Measurements from ENCODE around the gene TMEM132D.
"Not testable (repeated sequence)": the region's sequence is repeated elsewhere in the genome, so short reads cannot be mapped to it uniquely, and the experiment has no call there.

TMEM132D gene

DNA sequence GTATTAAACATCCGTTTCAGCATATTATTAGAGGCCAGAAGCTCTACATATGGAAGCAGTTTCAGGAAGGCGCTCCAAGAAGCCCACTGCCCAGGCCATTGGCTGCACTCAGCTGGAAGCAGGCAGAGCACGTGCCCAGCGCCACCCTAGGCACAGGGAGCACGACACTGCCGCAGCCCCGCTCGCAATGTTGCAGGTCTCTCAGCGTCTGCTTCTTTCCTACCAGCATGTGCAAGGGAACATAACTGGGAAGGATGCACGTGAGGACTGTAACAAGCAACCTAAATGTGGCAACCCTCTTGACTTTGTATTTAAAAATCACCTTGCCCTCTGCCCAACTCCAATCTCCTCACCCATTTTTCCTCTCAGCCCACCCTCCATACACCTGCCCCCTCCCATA lies 3.5 kb downstream of the TMEM132D start:
- Mint-ChIP-seq H3K4me1 (ENCODE audit: low read depth in 2 of 2) (no peaks in the 10 kb centered on the region), H3K9me3 (no peaks in the 10 kb centered on the region), H3K36me3 (ENCODE audit: insufficient read depth) (no peaks in the 10 kb centered on the region), H3K4me3 (no peak overlapping the region), H3K27ac (no peak overlapping the region), H3K27me3 (peaks cover 21 to 30% of the 10 kb centered on the region in 2 donors)
- ATAC-seq (replicated peaks): no peak
- no peak for DNase-seq

DNA sequence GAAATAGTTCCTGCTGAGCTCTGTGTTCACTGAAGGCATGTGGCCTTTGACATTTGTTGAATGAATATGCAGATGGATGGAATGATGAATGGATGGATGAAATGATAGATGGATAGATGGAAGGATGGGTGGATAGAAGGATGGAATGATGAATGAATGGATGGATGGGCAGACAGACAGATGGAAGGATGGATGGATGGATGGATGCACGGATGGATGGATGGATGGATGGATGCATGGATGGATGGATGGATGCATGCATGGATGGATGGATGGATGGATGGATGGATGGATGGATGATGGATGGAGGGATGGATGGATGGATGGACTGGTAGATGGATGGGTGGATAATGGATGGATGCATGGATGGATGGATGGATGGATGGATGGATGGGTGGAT lies 4.8 kb downstream of the TMEM132D start:
- H3K27me3 Mint-ChIP-seq: peaks cover 12 to 19% of the 10 kb centered on the region in 2 donors
- not testable (repeated sequence) for H3K27ac Mint-ChIP-seq; H3K9me3 Mint-ChIP-seq; H3K4me1 Mint-ChIP-seq (ENCODE audit: low read depth in 2 of 2); ATAC-seq (replicated peaks); DNase-seq; H3K36me3 Mint-ChIP-seq (ENCODE audit: insufficient read depth); H3K4me3 Mint-ChIP-seq

DNA sequence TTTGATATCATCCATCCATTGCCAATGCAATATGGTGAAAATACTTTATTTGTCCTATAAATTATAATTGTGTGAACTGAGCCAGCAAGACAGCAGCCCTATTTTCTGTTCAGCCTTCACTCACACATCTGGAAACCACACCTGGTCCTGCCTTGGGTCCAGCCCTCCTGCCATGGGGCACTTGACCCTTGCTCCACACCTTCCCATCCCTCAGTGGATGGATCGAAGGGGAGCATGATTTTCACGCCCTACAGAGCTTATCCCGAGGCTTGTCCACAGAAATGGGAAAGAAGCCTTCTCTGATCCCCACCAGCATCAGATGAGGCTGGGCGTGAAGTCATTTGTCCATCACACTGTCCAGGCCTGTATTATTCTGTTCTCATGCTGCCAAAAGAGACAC lies 10.1 kb downstream of the TMEM132D start:
- Mint-ChIP-seq H3K9me3 (peaks cover 0 to 7% of the 10 kb centered on the region in 2 donors), H3K27me3 (no peaks in the 10 kb centered on the region), H3K4me3 (no peak overlapping the region), H3K4me1 (ENCODE audit: low read depth in 2 of 2) (no peaks in the 10 kb centered on the region), H3K27ac (no peak overlapping the region), H3K36me3 (ENCODE audit: insufficient read depth) (no peaks in the 10 kb centered on the region)
- DNase-seq (no peak), ATAC-seq (replicated peaks) (no peak)

DNA sequence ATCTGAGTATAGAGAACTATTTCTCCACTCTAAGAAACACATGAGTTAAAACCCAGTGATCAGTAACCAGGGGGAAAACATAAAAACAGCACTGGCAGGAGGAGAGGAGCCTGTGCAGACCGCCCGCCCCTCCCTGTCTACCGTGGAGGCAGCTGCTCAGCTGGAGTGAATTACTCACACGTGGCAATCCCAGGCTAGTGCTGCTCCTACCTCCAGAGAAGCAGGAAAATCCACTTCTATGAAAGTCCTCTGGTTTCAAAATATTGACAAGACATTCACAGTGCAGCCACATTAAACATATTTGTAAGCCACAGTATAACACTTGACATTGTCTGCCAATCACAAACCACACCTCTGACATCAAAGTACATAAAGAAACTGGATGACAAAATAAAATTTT lies 16.7 kb downstream of the TMEM132D start:
- H3K27me3 Mint-ChIP-seq: no peaks in the 10 kb centered on the region
- no peak overlapping the region for H3K4me3 Mint-ChIP-seq
- no peak for DNase-seq
- H3K36me3 Mint-ChIP-seq (ENCODE audit: insufficient read depth): no peaks in the 10 kb centered on the region
- ATAC-seq (replicated peaks): no peak
- no peaks in the 10 kb centered on the region for H3K4me1 Mint-ChIP-seq (ENCODE audit: low read depth in 2 of 2)
- H3K9me3 Mint-ChIP-seq: no peaks in the 10 kb centered on the region
- no peak overlapping the region for H3K27ac Mint-ChIP-seq

DNA sequence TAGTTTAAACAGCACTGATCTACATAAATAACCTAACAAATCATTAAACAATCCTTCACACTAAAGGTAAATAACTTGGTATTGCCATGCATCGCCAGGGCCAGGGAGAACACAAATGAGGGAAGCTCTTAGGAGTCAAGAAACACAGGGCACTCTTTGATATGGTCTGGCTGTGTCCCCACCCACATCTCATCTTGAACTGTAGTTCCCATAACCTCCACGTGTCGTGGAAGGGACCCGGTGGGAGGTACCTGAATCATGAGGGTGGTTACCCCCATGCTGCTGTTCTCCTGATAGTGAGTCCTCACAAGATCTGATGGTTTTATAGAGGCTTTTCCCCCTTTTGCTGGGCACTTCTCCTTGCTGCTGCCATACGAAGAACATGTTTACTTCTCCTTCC lies 17.3 kb downstream of the TMEM132D start:
- H3K36me3 Mint-ChIP-seq (ENCODE audit: insufficient read depth): no peaks in the 10 kb centered on the region
- no peak overlapping the region for H3K4me3 Mint-ChIP-seq
- no peak overlapping the region for H3K27ac Mint-ChIP-seq
- no peaks in the 10 kb centered on the region for H3K4me1 Mint-ChIP-seq (ENCODE audit: low read depth in 2 of 2)
- no peak for ATAC-seq (replicated peaks)
- no peak for DNase-seq
- no peaks in the 10 kb centered on the region for H3K27me3 Mint-ChIP-seq
- H3K9me3 Mint-ChIP-seq: no peaks in the 10 kb centered on the region

DNA sequence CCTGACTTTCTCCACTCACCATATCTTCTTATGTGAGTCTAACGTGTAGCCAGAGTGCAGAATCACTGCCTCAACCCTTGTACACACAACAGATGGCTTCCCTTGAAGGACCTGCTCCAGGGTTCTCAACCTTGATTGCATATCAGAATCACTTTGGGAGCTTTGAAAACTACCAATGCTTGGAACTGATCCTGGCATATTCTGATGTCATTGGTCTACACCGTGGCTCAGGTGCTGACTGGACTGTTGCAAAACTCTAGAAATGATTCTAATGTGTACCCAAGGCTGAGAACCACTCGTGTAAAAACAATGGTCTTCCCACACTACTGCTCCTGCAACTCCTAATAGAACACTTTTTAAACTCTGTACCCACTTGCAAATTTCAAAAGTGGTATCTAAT lies 18.5 kb downstream of the TMEM132D start:
- Mint-ChIP-seq H3K4me1 (ENCODE audit: low read depth in 2 of 2) (no peaks in the 10 kb centered on the region), H3K36me3 (ENCODE audit: insufficient read depth) (no peaks in the 10 kb centered on the region), H3K9me3 (no peaks in the 10 kb centered on the region), H3K4me3 (no peak overlapping the region), H3K27ac (no peak overlapping the region), H3K27me3 (no peaks in the 10 kb centered on the region)
- DNase-seq (no peak), ATAC-seq (replicated peaks) (no peak)

DNA sequence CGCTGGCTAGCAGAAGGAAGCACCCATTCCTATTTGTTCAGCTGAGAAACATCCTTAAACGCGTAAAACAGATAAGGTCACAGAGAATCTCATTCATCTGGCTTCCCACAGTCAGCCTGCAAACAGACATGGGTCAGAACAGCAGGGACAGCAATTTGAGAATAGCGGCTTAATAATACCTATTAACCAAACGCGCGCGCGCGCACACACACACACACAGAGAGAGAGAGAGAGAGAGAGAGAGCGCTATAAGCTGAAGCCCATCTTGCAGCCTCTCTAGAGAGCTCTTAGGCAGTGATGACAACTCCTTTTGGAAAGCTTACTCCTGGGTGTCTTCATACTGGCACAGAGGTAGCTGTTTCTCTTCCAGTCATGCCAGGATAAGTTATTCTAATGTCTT lies 26.4 kb downstream of the TMEM132D start:
- ATAC-seq (replicated peaks) (no peak), DNase-seq (no peak)
- no peak overlapping the region for H3K4me3 Mint-ChIP-seq
- no peak overlapping the region for H3K27ac Mint-ChIP-seq
- no peaks in the 10 kb centered on the region for H3K4me1 Mint-ChIP-seq (ENCODE audit: low read depth in 2 of 2)
- H3K27me3 Mint-ChIP-seq: peaks cover 12 to 16% of the 10 kb centered on the region in 2 donors
- H3K9me3 Mint-ChIP-seq: peaks cover 6% of the 10 kb centered on the region in 2 donors
- no peaks in the 10 kb centered on the region for H3K36me3 Mint-ChIP-seq (ENCODE audit: insufficient read depth)

DNA sequence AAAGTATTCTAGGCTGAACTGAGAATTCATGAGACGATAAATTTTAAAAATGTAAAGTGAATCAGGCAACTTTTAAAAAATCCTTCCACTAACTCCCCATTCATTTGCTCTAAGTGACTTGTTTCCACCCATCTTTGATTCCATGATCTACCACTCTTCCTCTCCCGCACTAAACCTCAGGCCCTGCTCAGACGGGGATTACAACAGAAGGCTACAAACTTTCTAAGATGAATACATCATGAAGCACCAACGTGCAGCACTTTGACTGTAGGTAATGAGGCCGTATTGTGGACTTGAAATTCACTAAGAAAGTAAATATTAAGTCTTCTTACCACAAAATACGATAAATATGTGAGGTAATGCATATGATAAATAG lies 30.0 kb downstream of the TMEM132D start:
- no peak overlapping the region for H3K27ac Mint-ChIP-seq
- no peaks in the 10 kb centered on the region for H3K4me1 Mint-ChIP-seq (ENCODE audit: low read depth in 2 of 2)
- H3K4me3 Mint-ChIP-seq: no peak overlapping the region
- H3K27me3 Mint-ChIP-seq: peaks cover 19 to 24% of the 10 kb centered on the region in 2 donors
- H3K36me3 Mint-ChIP-seq (ENCODE audit: insufficient read depth): no peaks in the 10 kb centered on the region
- ATAC-seq (replicated peaks) (no peak), DNase-seq (no peak)
- peaks cover 6 to 7% of the 10 kb centered on the region in 2 donors for H3K9me3 Mint-ChIP-seq

DNA sequence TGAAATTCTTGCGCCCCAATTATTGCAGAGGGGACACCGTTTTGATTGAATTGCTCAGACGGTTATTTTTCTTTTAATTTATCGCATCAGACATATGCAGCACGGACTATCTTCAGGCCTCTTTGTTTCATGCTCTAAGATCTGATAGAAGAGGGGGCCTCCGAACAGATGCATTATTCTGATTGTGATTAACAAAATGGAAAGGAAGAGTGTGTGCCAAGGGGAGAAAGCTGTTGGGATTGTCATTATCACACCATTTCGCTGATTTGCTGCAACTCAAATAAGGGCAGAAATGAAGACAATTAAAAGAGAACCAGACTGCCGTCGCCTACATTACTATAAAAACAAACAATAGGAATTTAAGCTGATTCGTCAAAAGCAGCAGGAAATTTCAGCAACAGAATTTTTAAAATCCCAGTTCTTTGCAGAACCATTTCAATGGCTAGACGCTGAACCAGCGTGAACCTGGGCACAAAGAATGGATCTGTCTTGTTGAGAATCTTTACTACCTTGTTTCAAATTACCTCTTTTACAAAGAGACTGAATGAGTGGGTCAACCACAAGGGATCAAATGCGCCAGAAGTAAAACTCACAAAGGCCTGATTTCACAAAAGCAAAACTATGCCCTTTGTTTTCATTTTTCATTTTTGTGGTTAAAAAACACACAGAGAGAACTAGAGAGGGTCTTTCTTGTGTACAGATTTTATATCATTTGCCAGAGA lies 30.6 kb downstream of the TMEM132D start:
- Mint-ChIP-seq H3K27ac (no peak overlapping the region), H3K27me3 (peaks cover 19 to 24% of the 10 kb centered on the region in 2 donors), H3K4me1 (ENCODE audit: low read depth in 2 of 2) (no peaks in the 10 kb centered on the region), H3K36me3 (ENCODE audit: insufficient read depth) (no peaks in the 10 kb centered on the region), H3K9me3 (peaks cover 6% of the 10 kb centered on the region in 2 donors), H3K4me3 (no peak overlapping the region)
- DNase-seq (no peak), ATAC-seq (replicated peaks) (no peak)

DNA sequence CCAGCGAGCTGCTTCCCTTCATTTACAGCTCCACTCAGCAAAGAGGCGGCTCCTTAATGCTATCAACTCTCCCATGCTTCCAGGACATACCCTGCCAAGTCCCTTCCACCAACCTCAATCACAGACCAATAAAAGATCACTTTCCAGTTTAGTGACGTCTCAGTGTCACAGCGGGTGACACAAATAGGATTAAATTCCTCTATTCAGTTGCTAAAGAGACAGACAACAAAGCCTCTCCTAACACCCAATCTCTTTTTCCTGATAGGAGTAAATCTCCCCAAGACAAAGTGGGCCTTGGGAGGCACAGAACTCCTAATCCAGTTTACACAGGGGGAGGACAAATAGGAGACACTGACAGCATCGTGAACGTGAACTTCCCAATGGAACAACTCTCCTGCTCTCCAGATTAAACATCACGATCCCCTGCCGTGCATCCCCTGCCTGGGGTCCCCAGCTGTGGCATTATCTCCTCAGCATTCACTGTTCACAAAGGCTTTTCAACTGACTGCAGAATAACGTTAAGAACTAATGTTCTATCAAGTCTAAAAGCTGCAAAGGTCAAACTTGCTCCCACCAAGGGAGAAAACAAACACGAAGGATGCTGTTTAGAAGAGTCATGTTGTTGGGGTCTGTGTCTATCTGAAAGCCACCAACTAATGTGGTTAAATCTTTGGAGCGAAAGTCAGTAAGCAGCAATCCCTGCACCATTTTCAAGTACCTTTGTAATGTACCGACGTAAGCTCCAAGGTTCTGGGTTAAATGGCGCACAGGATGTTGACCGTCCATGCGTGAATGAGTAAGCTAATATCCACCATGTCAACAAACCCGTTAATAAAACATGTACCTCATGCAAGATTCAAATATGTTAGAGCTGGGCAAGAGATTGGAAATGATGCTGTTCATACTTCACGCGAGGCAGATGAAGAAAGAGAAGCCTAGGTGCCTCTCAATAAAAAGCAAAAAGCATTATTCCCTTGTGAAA lies 31.5 kb downstream of the TMEM132D start:
- ATAC-seq (replicated peaks): no peak
- peaks cover 19 to 24% of the 10 kb centered on the region in 2 donors for H3K27me3 Mint-ChIP-seq
- DNase-seq: no peak
- no peaks in the 10 kb centered on the region for H3K4me1 Mint-ChIP-seq (ENCODE audit: low read depth in 2 of 2)
- peaks cover 6 to 8% of the 10 kb centered on the region in 2 donors for H3K9me3 Mint-ChIP-seq
- H3K36me3 Mint-ChIP-seq (ENCODE audit: insufficient read depth): no peaks in the 10 kb centered on the region
- no peak overlapping the region for H3K27ac Mint-ChIP-seq
- H3K4me3 Mint-ChIP-seq: no peak overlapping the region

DNA sequence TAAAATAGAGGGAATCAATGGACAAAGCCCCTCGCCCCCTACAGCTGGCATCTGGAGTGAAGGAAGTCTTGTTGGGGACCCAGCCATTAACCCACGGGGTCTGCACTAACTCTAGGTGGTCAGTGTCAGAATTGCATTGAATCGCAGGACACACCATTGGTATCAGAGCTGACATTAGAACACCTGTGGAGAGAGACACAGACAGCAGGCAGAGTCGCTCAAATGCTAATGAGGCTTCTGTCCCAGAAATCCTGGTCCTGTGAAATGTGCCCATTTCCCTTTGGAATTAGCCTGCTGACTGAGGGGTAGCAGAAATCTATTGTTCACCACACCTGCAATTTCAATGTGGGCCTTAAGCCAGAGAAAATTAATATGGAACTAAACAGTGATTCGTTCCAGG lies 33.0 kb downstream of the TMEM132D start:
- ATAC-seq (replicated peaks) (no peak), DNase-seq (no peak)
- peaks cover 4 to 15% of the 10 kb centered on the region in 2 donors for H3K9me3 Mint-ChIP-seq
- H3K4me1 Mint-ChIP-seq (ENCODE audit: low read depth in 2 of 2): no peaks in the 10 kb centered on the region
- no peaks in the 10 kb centered on the region for H3K36me3 Mint-ChIP-seq (ENCODE audit: insufficient read depth)
- H3K27ac Mint-ChIP-seq: no peak overlapping the region
- no peak overlapping the region for H3K4me3 Mint-ChIP-seq
- peaks cover 13 to 24% of the 10 kb centered on the region in 2 donors for H3K27me3 Mint-ChIP-seq

DNA sequence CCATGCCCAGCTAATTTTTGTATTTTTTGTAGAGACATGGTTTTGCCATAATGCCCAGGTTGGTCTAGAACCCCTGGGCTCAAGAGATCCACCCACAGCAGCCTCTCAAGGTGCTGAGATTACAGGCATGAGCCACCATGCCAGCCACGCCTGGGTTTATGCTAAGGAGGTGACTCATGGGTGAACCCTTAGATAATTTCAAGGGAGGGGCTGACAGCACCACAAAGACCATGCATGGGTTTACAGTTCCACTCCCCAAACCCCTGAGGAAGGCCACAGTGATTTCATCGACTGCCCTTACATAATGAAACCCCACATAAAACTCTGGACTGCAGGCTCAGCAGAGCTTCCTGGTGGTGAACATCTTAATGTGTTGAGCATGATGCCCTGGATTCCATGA lies 33.7 kb downstream of the TMEM132D start:
- H3K27ac Mint-ChIP-seq: no peak overlapping the region
- peaks cover 4 to 16% of the 10 kb centered on the region in 2 donors for H3K9me3 Mint-ChIP-seq
- ATAC-seq (replicated peaks) (no peak), DNase-seq (no peak)
- no peak overlapping the region for H3K4me3 Mint-ChIP-seq
- H3K4me1 Mint-ChIP-seq (ENCODE audit: low read depth in 2 of 2): no peaks in the 10 kb centered on the region
- H3K36me3 Mint-ChIP-seq (ENCODE audit: insufficient read depth): no peaks in the 10 kb centered on the region
- peaks cover 8 to 17% of the 10 kb centered on the region in 2 donors for H3K27me3 Mint-ChIP-seq

DNA sequence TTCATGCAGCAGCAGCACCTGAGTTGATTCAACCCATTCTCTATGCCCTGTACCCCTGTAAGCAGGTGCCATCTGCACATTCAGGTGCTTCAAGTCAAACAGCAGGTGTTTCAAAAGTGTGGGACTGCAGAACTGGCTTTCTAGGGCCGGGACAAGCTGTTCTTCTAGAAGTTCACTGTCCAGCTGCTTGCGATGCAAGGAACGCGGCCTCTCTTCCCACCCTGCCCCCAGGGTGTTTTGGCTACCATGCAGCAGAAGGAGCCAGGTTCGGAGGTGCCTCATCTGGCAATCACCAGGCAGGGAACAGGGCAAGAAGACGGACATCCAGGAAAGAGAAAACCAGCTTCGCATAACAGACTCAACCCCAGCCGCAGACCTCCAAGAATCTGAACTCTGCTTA lies 35.2 kb downstream of the TMEM132D start:
- Mint-ChIP-seq H3K9me3 (peaks cover 4 to 20% of the 10 kb centered on the region in 2 donors), H3K4me3 (no peak overlapping the region), H3K4me1 (ENCODE audit: low read depth in 2 of 2) (no peaks in the 10 kb centered on the region), H3K27ac (no peak overlapping the region), H3K36me3 (ENCODE audit: insufficient read depth) (no peaks in the 10 kb centered on the region), H3K27me3 (peaks cover 8 to 15% of the 10 kb centered on the region in 2 donors)
- ATAC-seq (replicated peaks) (no peak), DNase-seq (no peak)

DNA sequence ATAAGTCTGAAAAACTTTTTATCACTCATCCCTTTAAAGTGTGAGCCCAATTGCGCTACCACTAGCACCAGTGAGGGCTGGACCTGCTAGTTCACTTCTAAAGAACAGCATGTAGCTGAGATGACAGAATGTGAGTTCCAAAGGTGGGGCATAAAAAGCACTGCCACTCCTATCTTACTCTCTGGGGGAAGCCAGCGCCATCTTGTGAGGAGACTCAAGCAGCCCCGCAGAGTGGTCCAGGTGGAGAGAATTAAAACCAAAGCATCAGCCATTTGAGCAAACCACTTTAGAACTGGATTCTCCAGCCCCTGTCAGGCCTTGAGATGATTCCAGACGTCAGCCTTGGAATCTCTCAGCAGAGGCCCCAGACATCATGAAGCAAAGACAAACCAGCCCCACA lies 39.9 kb downstream of the TMEM132D start:
- H3K4me1 Mint-ChIP-seq (ENCODE audit: low read depth in 2 of 2): no peaks in the 10 kb centered on the region
- H3K27me3 Mint-ChIP-seq: no peaks in the 10 kb centered on the region
- DNase-seq (no peak), ATAC-seq (replicated peaks) (no peak)
- no peak overlapping the region for H3K4me3 Mint-ChIP-seq
- H3K27ac Mint-ChIP-seq: no peak overlapping the region
- H3K36me3 Mint-ChIP-seq (ENCODE audit: insufficient read depth): no peaks in the 10 kb centered on the region
- H3K9me3 Mint-ChIP-seq: peaks cover 3 to 20% of the 10 kb centered on the region in 2 donors
